PC-9 (cell line): ENCODE data around the gene HSCB.

Experiments used
- CTCF ChIP-seq: fragments of 200-600 bp; sonication (generic); conservative IDR thresholded peaks from 2 replicates; pipeline ENCODE4 v1.6.1; 2017; ENCODE audit warnings: mixed run types, antibody characterized with exemption, mild to moderate bottlenecking, moderate library complexity
- EZH2 ChIP-seq: fragments of 200-600 bp; sonication (generic); IDR thresholded peaks from 2 replicates; pipeline ENCODE4 v1.8.0; 2017; ENCODE audit warnings: antibody characterized with exemption, low read depth

- no peak for TF ChIP-seq CTCF
- TF ChIP-seq EZH2: no peak
Observed at GRCh38 chr22:28716686-28717085, 25.2 kb upstream of the HSCB start.
